Mammary epithelial cell (primary cell): ENCODE results near the gene LCN12.

Experiments
- CTCF ChIP-seq, 2 donors: IDR thresholded peaks in 1 of 2; conservative IDR thresholded peaks in 1 of 2; 2 replicates each; pipeline ENCODE4 v1.5.1; 2011 to 2012; ENCODE audit warnings: inconsistent platforms in 2 of 2, low read length in 2 of 2, mild to moderate bottlenecking in 2 of 2, control low read depth in 1 of 2, low read depth in 1 of 2; ENCODE audit not compliant: insufficient read depth in 1 of 2; ENCODE audit errors: extremely low read depth in 1 of 2
- EZH2 ChIP-seq: IDR thresholded peaks from 2 replicates; pipeline ENCODE4 v1.6.1; 2012; ENCODE audit warnings: low read length, inconsistent platforms, borderline replicate concordance

- TF ChIP-seq CTCF (conservative IDR thresholded peaks at IDR 0.05 in 1 of 2, IDR thresholded peaks at IDR 0.05 in 1 of 2; ENCODE audit: extremely low read depth in 1 of 2, insufficient read depth in 1 of 2, low read depth in 1 of 2, low read length in 2 of 2) = no peak
- TF ChIP-seq EZH2 = no peak
Measured at GRCh38 chr9:136936645-136937170, 15.4 kb upstream of the LCN12 start.
